Keratinocyte (primary cell): ENCODE measurements around the gene ABLIM1. TPM values are rescaled to one million over a fixed set of nuclear protein-coding genes. Genes with fewer than 3 reads are reported as not detected.

ENCODE experiments used
- DNase-seq: peaks from one replicate; pipeline ENCODE4 v3.0.0-alpha.2; 2011; ENCODE audit warnings: low read depth, missing footprints, low spot score
- FAIRE-seq: peaks from 2 replicates; lab custom pipeline; 2011; peaks lifted over from hg19 to GRCh38; lab: Jason Lieb, UNC
- H2AFZ ChIP-seq: 2 replicates; pipeline ENCODE4 v1.6.0; 2012; ENCODE audit warnings: low read length, control low read depth, inconsistent platforms; ENCODE audit not compliant: control insufficient read depth
- H3K27ac ChIP-seq: 2 replicates; pipeline ENCODE4 v1.5.1; 2011; ENCODE audit warnings: low read length; ENCODE audit not compliant: control insufficient read depth, insufficient read depth
- H3K27me3 ChIP-seq: 3 replicates; pipeline ENCODE4 v1.6.0; 2011; ENCODE audit warnings: low read length; ENCODE audit not compliant: control insufficient read depth, insufficient read depth; ENCODE audit errors: extremely low read depth
- H3K36me3 ChIP-seq, 2 experiments: 2 replicates in 1 of 2; 3 replicates in 1 of 2; pipeline ENCODE4 v1.5.1; 2011; ENCODE audit warnings: low read length in 2 of 2, mild to moderate bottlenecking in 1 of 2; ENCODE audit not compliant: control insufficient read depth in 2 of 2, insufficient read depth in 2 of 2; ENCODE audit errors: extremely low read depth in 1 of 2
- H3K4me1 ChIP-seq: 3 replicates; pipeline ENCODE4 v1.5.1; 2011; ENCODE audit warnings: low read length; ENCODE audit not compliant: control insufficient read depth, insufficient read depth; ENCODE audit errors: extremely low read depth
- H3K4me2 ChIP-seq: 3 replicates; pipeline ENCODE4 v1.6.0; 2011; ENCODE audit warnings: low read depth, low read length; ENCODE audit not compliant: control insufficient read depth, insufficient read depth; ENCODE audit errors: extremely low read depth
- H3K4me3 ChIP-seq, 3 experiments: fragments of 200-600 bp in 1 of 3; sonication (generic) in 1 of 3; 2 replicates in 2 of 3; 3 replicates in 1 of 3; pipeline ENCODE4 v1.5.1; 2011 to 2016; ENCODE audit warnings: low read length in 3 of 3, mild to moderate bottlenecking in 3 of 3, control low read depth in 2 of 3, inconsistent platforms in 1 of 3, low read depth in 1 of 3, mixed read lengths in 1 of 3, mixed run types in 1 of 3, moderate library complexity in 1 of 3; ENCODE audit not compliant: control insufficient read depth in 2 of 3, insufficient read depth in 2 of 3; ENCODE audit errors: extremely low read depth in 1 of 3
- H3K79me2 ChIP-seq: 2 replicates; pipeline ENCODE4 v1.6.0; 2012; ENCODE audit warnings: low read length; ENCODE audit not compliant: control insufficient read depth, insufficient read depth
- H3K9ac ChIP-seq: 3 replicates; pipeline ENCODE4 v1.6.0; 2011; ENCODE audit warnings: low read length; ENCODE audit not compliant: control insufficient read depth, insufficient read depth; ENCODE audit errors: extremely low read depth
- H3K9me1 ChIP-seq: 3 replicates; pipeline ENCODE4 v1.6.0; 2011; ENCODE audit warnings: low read length; ENCODE audit not compliant: control insufficient read depth, insufficient read depth; ENCODE audit errors: extremely low read depth
- H3K9me3 ChIP-seq: 2 replicates; pipeline ENCODE4 v1.5.1; 2012; ENCODE audit warnings: low read depth, low read length; ENCODE audit not compliant: control insufficient read depth
- H4K20me1 ChIP-seq: 3 replicates; pipeline ENCODE4 v1.6.0; 2011; ENCODE audit warnings: low read length; ENCODE audit not compliant: control insufficient read depth, insufficient read depth; ENCODE audit errors: extremely low read depth
- EZH2 ChIP-seq: IDR thresholded peaks from one replicate; pipeline ENCODE4 v1.6.1; 2012; ENCODE audit warnings: inconsistent platforms, mild to moderate bottlenecking, low read length, moderate library complexity
- dilution Hi-C: fragments of 300-500 bp; cut with MboI; formaldehyde crosslinking; loops from one replicate; pipeline ENCODE4 v1.7.0; 2020; ENCODE audit warnings: low sequenced_read_pairs; ENCODE audit not compliant: extremely low pct_ligation_motif_present
- polyA plus RNA-seq, 5 experiments: library from polyadenylated mRNA; depleted of rRNA in 3 of 5; stranded (reverse) in 3 of 5; stranded (forward) in 1 of 5; unstranded in 1 of 5; fragments of >200 nt; gene quantifications; 1 replicate in 1 of 5; 2 replicates in 3 of 5; 3 replicates in 1 of 5; pipeline versions ENCODE4 v1.2.1 to v1.2.3, GENCODE V29; 2011 to 2012; ENCODE audit warnings: missing spikeins in 2 of 5, low read depth in 1 of 5, low replicate concordance in 1 of 5
- TF ChIP-seq, protein P1 (sequence below), 3 experiments: IDR thresholded peaks in 1 of 3; conservative IDR thresholded peaks in 1 of 3; optimal IDR thresholded peaks in 1 of 3; 2 replicates in 2 of 3; 3 replicates in 1 of 3; pipeline versions ENCODE3 to v1.5.1; 2011; ENCODE audit warnings: low read length in 3 of 3, mild to moderate bottlenecking in 3 of 3, moderate library complexity in 2 of 3, control low read depth in 1 of 3, inconsistent platforms in 1 of 3; ENCODE audit not compliant: insufficient read depth in 2 of 3; ENCODE audit errors: extremely low read depth in 1 of 3

Gene ABLIM1
- polyA plus RNA-seq, 1 donor (not counting 4 experiments of a cell fraction or from before 2014, with no cell fraction given), result 55.2 TPM

DNA sequence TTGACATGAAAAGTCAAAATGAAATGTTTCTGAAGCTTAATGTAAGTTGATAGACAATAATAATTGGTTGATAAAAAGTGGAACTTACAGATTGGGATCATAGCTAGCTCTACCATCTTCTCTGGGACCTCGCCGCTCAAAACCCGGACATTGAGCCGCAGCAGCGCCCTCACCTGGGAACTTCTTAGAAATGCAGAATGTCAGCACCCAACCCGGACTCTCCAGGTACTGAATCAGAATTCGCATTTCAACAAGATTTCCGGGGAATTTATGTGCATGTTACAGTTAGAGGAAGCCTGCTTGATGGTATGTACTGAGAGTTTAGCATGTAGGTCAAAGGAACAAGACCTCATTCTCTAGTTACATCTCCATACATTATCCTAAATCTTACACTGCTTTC, 36.7 kb upstream of the ABLIM1 start:
- no peak for TF ChIP-seq EZH2
- TF ChIP-seq, protein P1, sequence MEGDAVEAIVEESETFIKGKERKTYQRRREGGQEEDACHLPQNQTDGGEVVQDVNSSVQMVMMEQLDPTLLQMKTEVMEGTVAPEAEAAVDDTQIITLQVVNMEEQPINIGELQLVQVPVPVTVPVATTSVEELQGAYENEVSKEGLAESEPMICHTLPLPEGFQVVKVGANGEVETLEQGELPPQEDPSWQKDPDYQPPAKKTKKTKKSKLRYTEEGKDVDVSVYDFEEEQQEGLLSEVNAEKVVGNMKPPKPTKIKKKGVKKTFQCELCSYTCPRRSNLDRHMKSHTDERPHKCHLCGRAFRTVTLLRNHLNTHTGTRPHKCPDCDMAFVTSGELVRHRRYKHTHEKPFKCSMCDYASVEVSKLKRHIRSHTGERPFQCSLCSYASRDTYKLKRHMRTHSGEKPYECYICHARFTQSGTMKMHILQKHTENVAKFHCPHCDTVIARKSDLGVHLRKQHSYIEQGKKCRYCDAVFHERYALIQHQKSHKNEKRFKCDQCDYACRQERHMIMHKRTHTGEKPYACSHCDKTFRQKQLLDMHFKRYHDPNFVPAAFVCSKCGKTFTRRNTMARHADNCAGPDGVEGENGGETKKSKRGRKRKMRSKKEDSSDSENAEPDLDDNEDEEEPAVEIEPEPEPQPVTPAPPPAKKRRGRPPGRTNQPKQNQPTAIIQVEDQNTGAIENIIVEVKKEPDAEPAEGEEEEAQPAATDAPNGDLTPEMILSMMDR (optimal IDR thresholded peaks at IDR 0.05 in 1 of 3, IDR thresholded peaks at IDR 0.05 in 1 of 3, conservative IDR thresholded peaks at IDR 0.05 in 1 of 3; ENCODE audit: extremely low read depth in 1 of 3, insufficient read depth in 2 of 3, low read length in 3 of 3), result peak; percentile 65 to 73 (median 72)
- H3K9me3 ChIP-seq, result no peaks in the 10 kb centered on the region
- no peaks in the 10 kb centered on the region for H3K27me3 ChIP-seq
- H4K20me1 ChIP-seq, result no peaks in the 10 kb centered on the region
- DNase-seq (no peak), FAIRE-seq (no peak)
- dilution Hi-C loops, result loop anchor here (10.0 kb wide), 1 partner anchor 140 kb away; no protein-coding TSS in a partner anchor
- H3K4me2 ChIP-seq, result no peak overlapping the region
- H3K9ac ChIP-seq, result no peak overlapping the region
- H3K4me1 ChIP-seq, result peaks cover 17% of the 10 kb centered on the region
- no peaks in the 10 kb centered on the region for H3K36me3 ChIP-seq
- H3K79me2 ChIP-seq, result no peaks in the 10 kb centered on the region
- H3K9me1 ChIP-seq, result no peaks in the 10 kb centered on the region
- H3K4me3 ChIP-seq, result no peak overlapping the region
- H2AFZ ChIP-seq, result no peak overlapping the region
- no peak overlapping the region for H3K27ac ChIP-seq

DNA sequence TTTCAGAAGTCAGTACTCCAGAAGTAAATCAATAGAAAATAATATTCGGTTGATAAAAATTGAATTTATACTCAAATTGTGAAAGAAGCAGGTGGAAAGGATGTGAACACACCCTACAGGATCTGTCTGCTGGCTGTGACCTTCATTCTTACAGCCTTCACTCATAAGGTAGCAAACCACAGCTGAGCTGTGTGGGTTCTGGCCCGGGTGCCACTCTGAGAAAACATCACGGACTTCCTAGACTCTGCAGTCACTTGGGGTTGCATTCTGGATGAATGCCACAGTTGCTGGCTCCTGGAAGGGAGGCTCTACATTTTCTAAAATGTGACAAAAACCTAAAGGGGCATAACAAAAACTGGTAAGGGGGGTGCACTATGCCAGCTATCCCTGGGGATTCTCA, 36.0 kb upstream of the ABLIM1 start:
- DNase-seq (no peak), FAIRE-seq (no peak)

More for the DNA sequence above, 36.0 kb upstream of the ABLIM1 start:
- Histone ChIP-seq H2AFZ (no peak overlapping the region), H3K27me3 (no peaks in the 10 kb centered on the region), H3K36me3 (no peaks in the 10 kb centered on the region), H3K27ac (no peak overlapping the region), H3K4me3 (no peak overlapping the region), H3K9me3 (no peaks in the 10 kb centered on the region), H3K4me1 (peaks cover 17% of the 10 kb centered on the region), H4K20me1 (no peaks in the 10 kb centered on the region), H3K4me2 (no peak overlapping the region), H3K9ac (no peak overlapping the region), H3K79me2 (no peaks in the 10 kb centered on the region), H3K9me1 (no peaks in the 10 kb centered on the region)
- dilution Hi-C loops, result loop anchor here (10.0 kb wide), 1 partner anchor 139 kb away; no protein-coding TSS in a partner anchor
- TF ChIP-seq EZH2, result no peak
- TF ChIP-seq, protein P1 (optimal IDR thresholded peaks at IDR 0.05 in 1 of 3, IDR thresholded peaks at IDR 0.05 in 1 of 3, conservative IDR thresholded peaks at IDR 0.05 in 1 of 3; ENCODE audit: extremely low read depth in 1 of 3, insufficient read depth in 2 of 3, low read length in 3 of 3), result no peak
